Cardiac fibroblast (primary cell): ENCODE data around the gene SCGN.

Experiments
- DNase-seq, 2 donors: peaks; one replicate each; pipeline versions ENCODE4 v3.0.0 to v3.0.0-alpha.2; 2010; ENCODE audit warnings: low read depth in 2 of 2
- H3K4me3 ChIP-seq, 2 donors: replicated peaks in 1 of 2; 1 replicate in 1 of 2; 2 replicates in 1 of 2; pipeline ENCODE4 v1.5.1; 2011; ENCODE audit warnings: low read depth in 2 of 2, low read length in 2 of 2, mild to moderate bottlenecking in 2 of 2, moderate library complexity in 1 of 2
- CTCF ChIP-seq: IDR thresholded peaks from one replicate; pipeline ENCODE4 v1.5.1; 2011; ENCODE audit warnings: low read depth, mild to moderate bottlenecking, low read length, inconsistent platforms

Gene SCGN

DNA sequence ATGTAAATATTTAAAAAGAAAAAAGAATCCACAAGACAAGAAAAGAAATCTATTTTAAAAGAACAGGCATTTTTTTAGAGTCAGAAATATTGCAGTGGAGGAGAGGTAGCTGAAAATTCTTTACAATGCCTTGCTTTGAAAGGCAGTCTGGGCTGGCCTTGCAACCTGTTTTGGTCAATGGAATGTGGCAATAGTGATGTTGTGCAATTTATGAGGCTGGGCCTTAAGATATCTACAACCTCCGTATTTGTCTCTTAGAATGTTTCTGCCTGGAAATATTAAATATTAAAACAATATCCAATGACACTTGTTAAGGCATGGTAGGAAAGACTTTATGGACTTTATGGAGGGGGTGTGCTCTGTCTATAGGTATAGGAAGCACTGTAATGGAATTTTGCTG is 14.8 kb upstream of the SCGN start:
- no peak overlapping the region for H3K4me3 ChIP-seq
- peak in 1 of 2 donors; percentile 12 for DNase-seq
- TF ChIP-seq CTCF: no peak

DNA sequence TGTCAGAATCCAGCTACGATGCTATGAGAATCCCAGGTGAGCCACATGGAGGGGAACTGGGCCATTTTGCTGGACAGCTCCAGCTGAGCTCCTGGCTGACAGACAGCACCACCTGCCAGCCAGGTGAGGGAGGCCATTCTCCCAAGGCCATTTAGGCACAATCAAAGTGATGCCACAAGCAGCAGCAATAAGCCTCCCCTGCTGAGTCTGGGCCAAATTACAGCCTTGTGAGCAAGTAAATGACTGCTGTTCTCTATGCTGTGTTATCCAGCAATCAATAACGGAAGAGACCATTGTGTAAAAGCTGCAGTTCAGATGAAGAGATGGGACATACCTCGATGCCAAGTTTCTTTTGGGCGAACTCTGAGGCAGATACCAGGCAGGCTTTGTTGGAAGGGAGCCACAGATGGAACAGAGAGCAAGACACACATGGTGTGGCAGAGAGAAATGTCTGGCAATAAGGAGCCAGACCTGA is 14.0 kb upstream of the SCGN start:
- TF ChIP-seq CTCF: no peak
- no peak for DNase-seq
- no peak overlapping the region for H3K4me3 ChIP-seq

DNA sequence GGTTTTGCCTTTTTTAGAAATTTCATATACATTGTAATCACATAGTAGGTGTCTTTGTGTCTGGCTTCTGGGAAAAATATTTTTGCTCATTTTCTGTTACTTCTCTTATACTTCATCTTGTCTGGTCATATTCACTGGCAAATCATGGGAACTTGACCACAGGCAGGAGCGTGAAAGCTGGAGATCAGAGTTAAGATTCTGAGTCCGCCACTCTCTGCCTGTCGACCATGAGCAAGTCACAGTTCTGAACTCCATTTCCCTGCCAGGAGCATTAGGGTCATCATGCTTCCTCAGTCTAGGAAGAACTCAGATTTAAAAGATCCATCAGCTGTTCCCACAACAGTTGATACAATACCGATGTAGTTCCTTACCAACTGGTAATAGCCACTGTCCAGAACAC is 12.4 kb upstream of the SCGN start:
- no peak overlapping the region for H3K4me3 ChIP-seq
- no peak for DNase-seq
- TF ChIP-seq CTCF: no peak

- no peak for DNase-seq
- no peak for TF ChIP-seq CTCF
- no peak overlapping the region for H3K4me3 ChIP-seq
These were observed 11.6 kb upstream of the SCGN start for GRCh38 chr6:25640446-25640845.

DNA sequence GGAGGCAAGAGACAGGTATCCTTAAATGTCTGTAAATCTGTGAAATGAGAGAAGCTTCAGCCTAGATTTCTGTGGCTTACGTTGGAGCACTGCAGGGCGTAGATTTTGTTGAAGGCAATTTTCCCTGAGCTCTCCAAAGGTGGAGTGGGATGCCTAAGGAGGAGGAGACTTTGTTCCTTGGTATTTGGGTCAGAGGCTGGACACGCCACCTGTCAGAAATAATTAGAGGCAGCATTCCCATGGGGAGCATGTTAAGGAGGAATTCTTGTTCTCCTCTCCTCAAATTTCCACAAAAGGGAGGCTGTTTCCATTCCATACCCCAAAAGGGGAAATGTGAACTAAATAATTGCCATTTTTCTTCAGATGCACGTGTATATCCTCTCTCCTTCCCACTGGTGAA is 11.1 kb upstream of the SCGN start:
- H3K4me3 ChIP-seq: no peak overlapping the region
- DNase-seq: no peak
- no peak for TF ChIP-seq CTCF

DNA sequence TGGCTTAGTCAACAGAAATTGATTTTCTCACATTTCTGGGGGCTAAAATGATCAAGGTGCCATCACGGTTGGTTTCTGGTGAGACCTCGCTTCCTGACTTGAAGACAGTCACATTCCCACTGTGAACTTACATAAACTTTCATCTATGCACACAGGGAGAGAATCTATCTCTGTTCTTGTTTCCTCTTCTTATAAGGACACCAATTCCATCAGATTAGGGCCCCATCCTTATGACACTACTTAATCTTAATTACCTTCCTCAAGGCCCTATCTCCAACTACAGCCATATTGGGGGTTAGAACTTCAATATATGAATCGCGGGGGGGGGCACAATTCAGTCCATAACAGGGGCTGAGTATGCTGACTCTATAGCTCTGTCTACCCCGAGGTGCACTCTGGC is 10.6 kb upstream of the SCGN start:
- TF ChIP-seq CTCF: no peak
- H3K4me3 ChIP-seq: no peak overlapping the region
- DNase-seq: no peak

DNA sequence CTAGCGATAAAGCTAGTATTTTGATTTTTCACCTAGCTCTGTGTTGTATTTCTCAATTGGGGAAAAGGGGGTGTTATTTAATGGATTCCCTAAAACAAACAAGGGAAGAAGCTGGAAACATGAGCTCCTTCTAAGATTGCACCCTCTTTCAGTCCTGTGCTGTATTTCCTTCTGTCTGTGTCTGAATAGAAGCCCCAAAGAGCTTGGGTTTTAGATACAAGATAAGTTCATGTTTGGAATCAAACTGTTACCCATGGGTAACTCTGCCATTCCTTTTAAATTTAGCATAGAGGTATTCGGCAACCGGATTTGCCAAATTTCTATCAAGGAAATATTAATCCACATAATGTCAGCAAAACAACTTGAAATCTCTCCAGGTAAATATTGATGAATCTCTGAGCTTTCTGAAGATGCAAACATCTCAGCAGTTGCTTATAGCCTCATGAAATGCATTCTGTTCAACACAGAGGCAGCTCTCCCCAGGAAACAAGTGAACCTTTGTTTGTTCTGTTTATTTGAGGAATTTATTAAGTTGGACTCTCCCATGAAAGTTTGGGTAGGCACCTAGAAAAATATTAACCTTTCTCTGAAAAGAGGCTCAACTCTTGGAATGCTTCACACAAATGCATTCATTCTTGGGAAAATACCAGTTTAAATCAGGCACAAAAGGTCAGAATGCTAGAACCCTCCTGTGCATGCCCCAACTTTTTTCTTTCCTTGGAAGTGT is 9.9 kb upstream of the SCGN start:
- DNase-seq: no peak
- H3K4me3 ChIP-seq: no peak overlapping the region
- no peak for TF ChIP-seq CTCF
